Measurements from ENCODE around the gene TMEM185A.
"Not testable (repeated sequence)": the region's sequence is repeated elsewhere in the genome, so short reads cannot be mapped to it uniquely, and the experiment has no call there.

- not testable (repeated sequence) for TF ChIP-seq CTCF (conservative IDR thresholded peaks at IDR 0.05; ENCODE audit: low read depth, low read length); ELK1 (IDR thresholded peaks at IDR 0.05; ENCODE audit: borderline replicate concordance, low read depth, low read length); POLR2A (IDR thresholded peaks at IDR 0.05; ENCODE audit: low read depth, low read length); RCOR1 (IDR thresholded peaks at IDR 0.05; ENCODE audit: insufficient replicate concordance, low read length); CHD1 (IDR thresholded peaks at IDR 0.05; ENCODE audit: low read depth, low read length); SMC3 (IDR thresholded peaks at IDR 0.05; ENCODE audit: low read depth, low read length); RAD21 (IDR thresholded peaks at IDR 0.05; ENCODE audit: low read length); NFE2L2 (IDR thresholded peaks at IDR 0.05; ENCODE audit: low read depth, low read length)
- TF ChIP-seq, protein P1, sequence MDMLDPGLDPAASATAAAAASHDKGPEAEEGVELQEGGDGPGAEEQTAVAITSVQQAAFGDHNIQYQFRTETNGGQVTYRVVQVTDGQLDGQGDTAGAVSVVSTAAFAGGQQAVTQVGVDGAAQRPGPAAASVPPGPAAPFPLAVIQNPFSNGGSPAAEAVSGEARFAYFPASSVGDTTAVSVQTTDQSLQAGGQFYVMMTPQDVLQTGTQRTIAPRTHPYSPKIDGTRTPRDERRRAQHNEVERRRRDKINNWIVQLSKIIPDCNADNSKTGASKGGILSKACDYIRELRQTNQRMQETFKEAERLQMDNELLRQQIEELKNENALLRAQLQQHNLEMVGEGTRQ (IDR thresholded peaks at IDR 0.05; ENCODE audit: low read depth, low read length): not testable (repeated sequence)
Observed at GRCh38 chrX:149551245-149551938, 80.2 kb downstream of the TMEM185A start.

All from IMR-90 (cell line).